HAP-1 (cell line): Measurements from ENCODE around the gene URI1.
"Not testable (repeated sequence)": the region's sequence is repeated elsewhere in the genome, so short reads cannot be mapped to it uniquely, and the experiment has no call there.

Experiments used
- DNase-seq, 2 experiments: peaks; one replicate each; pipeline ENCODE4 v3.0.0-alpha.2; 2016 to 2020; ENCODE audit warnings: low spot score in 2 of 2
- H3K27me3 ChIP-seq: fragments of 250-450 bp; sonication (Bioruptor Pico); 2 replicates; pipeline ENCODE4 v1.5.1; 2020; ENCODE audit warnings: low read depth, mild to moderate bottlenecking, moderate library complexity
- H3K36me3 ChIP-seq: fragments of 250-450 bp; sonication (Bioruptor Pico); replicated peaks from 2 replicates; pipeline ENCODE4 v1.5.1; 2020; ENCODE audit warnings: mild to moderate bottlenecking
- H3K4me1 ChIP-seq: fragments of 250-450 bp; sonication (Bioruptor Pico); 2 replicates; pipeline ENCODE4 v1.5.1; 2020; ENCODE audit warnings: mild to moderate bottlenecking
- H3K4me3 ChIP-seq: fragments of 250-450 bp; sonication (Bioruptor Pico); 2 replicates; pipeline ENCODE4 v1.5.1; 2020; ENCODE audit warnings: mild to moderate bottlenecking, moderate library complexity
- H3K9me3 ChIP-seq: fragments of 250-450 bp; sonication (Bioruptor Pico); 2 replicates; pipeline ENCODE4 v1.5.1; 2020; ENCODE audit warnings: mild to moderate bottlenecking, moderate library complexity
- in situ Hi-C: fragments of 300-500 bp; cut with MboI; formaldehyde crosslinking; loops from 3 replicates; pipeline ENCODE4 v1.14.3; 2020; ENCODE audit warnings: low sequenced_read_pairs, inconsistent platforms, mixed read lengths

The URI1 gene

GRCh38 chr19:30028118-30028991 lies 86.3 kb downstream of the URI1 start:
- in situ Hi-C loops = no loop called here
- Histone ChIP-seq H3K9me3 (no peaks in the 10 kb centered on the region), H3K27me3 (no peaks in the 10 kb centered on the region), H3K4me1 (peaks cover 36% of the 10 kb centered on the region), H3K36me3 (no peaks in the 10 kb centered on the region), H3K4me3 (no peak overlapping the region)
- peak; percentile 54 to 64 for DNase-seq

GRCh38 chr19:30028992-30029343 lies 86.9 kb downstream of the URI1 start:
- H3K4me3 ChIP-seq = no peak overlapping the region
- no peak for DNase-seq
- in situ Hi-C loops = no loop called here
- peaks cover 36% of the 10 kb centered on the region for H3K4me1 ChIP-seq
- H3K36me3 ChIP-seq = no peaks in the 10 kb centered on the region
- H3K9me3 ChIP-seq = no peaks in the 10 kb centered on the region
- H3K27me3 ChIP-seq = no peaks in the 10 kb centered on the region

- in situ Hi-C loops = no loop called here
- no peak overlapping the region for H3K4me3 ChIP-seq
- H3K4me1 ChIP-seq = peaks cover 36% of the 10 kb centered on the region
- H3K27me3 ChIP-seq = no peaks in the 10 kb centered on the region
- peak; percentile 56 to 80 for DNase-seq
- H3K9me3 ChIP-seq = no peaks in the 10 kb centered on the region
- no peaks in the 10 kb centered on the region for H3K36me3 ChIP-seq
Measured at GRCh38 chr19:30029721-30030510, 87.9 kb downstream of the URI1 start.

GRCh38 chr19:30034321-30034720 lies 92.3 kb downstream of the URI1 start:
- no peaks in the 10 kb centered on the region for H3K27me3 ChIP-seq
- no peak for DNase-seq
- no peaks in the 10 kb centered on the region for H3K9me3 ChIP-seq
- in situ Hi-C loops = no loop called here
- H3K36me3 ChIP-seq = no peaks in the 10 kb centered on the region
- H3K4me3 ChIP-seq = no peak overlapping the region
- H3K4me1 ChIP-seq = peaks cover 18% of the 10 kb centered on the region

- Histone ChIP-seq H3K9me3 (peaks cover 13% of the 10 kb centered on the region), H3K36me3 (peaks cover 11% of the 10 kb centered on the region), H3K27me3 (no peaks in the 10 kb centered on the region), H3K4me1 (peaks cover 7% of the 10 kb centered on the region), H3K4me3 (no peak overlapping the region)
- DNase-seq = no peak
- in situ Hi-C loops = no loop called here
Measured at GRCh38 chr19:30036154-30037129, 94.4 kb downstream of the URI1 start.

GRCh38 chr19:30037835-30038234 lies 95.8 kb downstream of the URI1 start:
- peaks cover 11% of the 10 kb centered on the region for H3K36me3 ChIP-seq
- no peak for DNase-seq

GRCh38 chr19:30041931-30042330 lies 99.9 kb downstream of the URI1 start:
- Histone ChIP-seq H3K4me1 (peaks cover 28% of the 10 kb centered on the region), H3K36me3 (peaks cover 11% of the 10 kb centered on the region), H3K9me3 (peaks cover 13% of the 10 kb centered on the region)
- in situ Hi-C loops, H3K27me3 ChIP-seq, H3K4me3 ChIP-seq: not testable (repeated sequence)
- DNase-seq = peak; percentile 51 to 66

More at GRCh38 chr19:30037835-30038234, 95.8 kb downstream of the URI1 start:
- H3K9me3 ChIP-seq = peaks cover 13% of the 10 kb centered on the region
- no peak overlapping the region for H3K4me3 ChIP-seq
- H3K4me1 ChIP-seq = peaks cover 16% of the 10 kb centered on the region
- H3K27me3 ChIP-seq = no peaks in the 10 kb centered on the region
- in situ Hi-C loops = no loop called here

GRCh38 chr19:30043008-30043407 lies 101.0 kb downstream of the URI1 start:
- peaks cover 36% of the 10 kb centered on the region for H3K4me1 ChIP-seq
- H3K36me3 ChIP-seq = peaks cover 11% of the 10 kb centered on the region
- H3K27me3 ChIP-seq, in situ Hi-C loops, H3K4me3 ChIP-seq, DNase-seq: not testable (repeated sequence)
- peaks cover 13% of the 10 kb centered on the region for H3K9me3 ChIP-seq

- Histone ChIP-seq H3K4me1 (peaks cover 47% of the 10 kb centered on the region), H3K9me3 (peaks cover 13% of the 10 kb centered on the region), H3K36me3 (peaks cover 11% of the 10 kb centered on the region), H3K27me3 (no peaks in the 10 kb centered on the region), H3K4me3 (no peak overlapping the region)
- in situ Hi-C loops = no loop called here
- DNase-seq = no peak
Measured at GRCh38 chr19:30044273-30045248, 102.5 kb downstream of the URI1 start.

- DNase-seq = peak; percentile 49 to 50
- H3K9me3 ChIP-seq = no peaks in the 10 kb centered on the region
- H3K4me1 ChIP-seq = peaks cover 48% of the 10 kb centered on the region
- in situ Hi-C loops = no loop called here
- H3K36me3 ChIP-seq = no peaks in the 10 kb centered on the region
- H3K4me3 ChIP-seq = no peak overlapping the region
- H3K27me3 ChIP-seq = no peaks in the 10 kb centered on the region
Measured at GRCh38 chr19:30046522-30046921, 104.5 kb downstream of the URI1 start.

- in situ Hi-C loops = no loop called here
- Histone ChIP-seq H3K4me1 (peaks cover 41% of the 10 kb centered on the region), H3K9me3 (no peaks in the 10 kb centered on the region), H3K4me3 (no peak overlapping the region), H3K27me3 (no peaks in the 10 kb centered on the region), H3K36me3 (no peaks in the 10 kb centered on the region)
- no peak for DNase-seq
Measured at GRCh38 chr19:30047432-30047831, 105.4 kb downstream of the URI1 start.

GRCh38 chr19:30049226-30049625 lies 107.2 kb downstream of the URI1 start:
- peak; percentile 54 to 94 for DNase-seq
- in situ Hi-C loops = no loop called here
- H3K27me3 ChIP-seq = no peaks in the 10 kb centered on the region
- no peaks in the 10 kb centered on the region for H3K36me3 ChIP-seq
- H3K4me1 ChIP-seq = peaks cover 39% of the 10 kb centered on the region
- H3K9me3 ChIP-seq = no peaks in the 10 kb centered on the region
- no peak overlapping the region for H3K4me3 ChIP-seq
